WTC11 (cell line): ENCODE results near the gene RTP5. TPM values are rescaled to one million over a fixed set of nuclear protein-coding genes. Genes with fewer than 3 reads are reported as not detected.
A peak's percentile ranks its signal among the peaks of the same experiment; 100 is the strongest.

Experiments
- ATAC-seq: fragments of 200-7000 bp; cut with Tn5 transposase; 2 replicates; pipeline ENCODE4 v1.10.0; 2021; ENCODE audit warnings: mild to moderate bottlenecking, moderate library complexity
- CTCF ChIA-PET: fragments of 300-600 bp; sonication (Branson Sonifier 250); formaldehyde crosslinking; loops from one replicate; lab custom pipeline; 2021; ENCODE audit warnings: antibody characterized with exemption; lab: Charles Lee
- POLR2A ChIA-PET: fragments of 350-600 bp; sonication (Branson Sonifier 250); formaldehyde crosslinking; loops from one replicate; lab custom pipeline; 2021; ENCODE audit warnings: antibody characterized with exemption; lab: Charles Lee
- DNase-seq: peaks from one replicate; pipeline ENCODE4 v3.0.0; 2021; ENCODE audit warnings: low spot score
- H3K27ac Mint-ChIP-seq: 2 replicates; pipeline ENCODE4 v1.8.0; 2021; ENCODE audit warnings: mixed read lengths
- H3K27me3 Mint-ChIP-seq: 2 replicates; pipeline ENCODE4 v1.8.0; 2021; ENCODE audit warnings: low read depth, mild to moderate bottlenecking, moderate library complexity, mixed read lengths
- H3K36me3 Mint-ChIP-seq: 2 replicates; pipeline ENCODE4 v1.8.0; 2021; ENCODE audit warnings: mixed read lengths
- H3K4me1 Mint-ChIP-seq: 2 replicates; pipeline ENCODE4 v1.8.0; 2022; ENCODE audit warnings: mixed read lengths
- H3K4me3 Mint-ChIP-seq: 2 replicates; pipeline ENCODE4 v1.8.0; 2021; ENCODE audit warnings: mild to moderate bottlenecking, moderate library complexity, mixed read lengths
- H3K9me3 Mint-ChIP-seq: 2 replicates; pipeline ENCODE4 v1.8.0; 2021; ENCODE audit warnings: mixed read lengths
- ATF1 ChIP-seq: sonication (generic); formaldehyde crosslinking; IDR thresholded peaks from 2 replicates; pipeline ENCODE4 v1.8.1; 2023; ENCODE audit warnings: mild to moderate bottlenecking, moderate library complexity, missing genetic modification reagents
- ETV6 ChIP-seq: sonication (generic); formaldehyde crosslinking; IDR thresholded peaks from 2 replicates; pipeline ENCODE4 v1.8.1; 2022; ENCODE audit warnings: mild to moderate bottlenecking, missing genetic modification reagents
- FOXK1 ChIP-seq: sonication (generic); formaldehyde crosslinking; IDR thresholded peaks from 2 replicates; pipeline ENCODE4 v1.8.0; 2022; ENCODE audit warnings: mild to moderate bottlenecking, moderate library complexity, missing genetic modification reagents
- GRHL2 ChIP-seq: fragments of 250-450 bp; sonication (Bioruptor Pico); IDR thresholded peaks from 2 replicates; pipeline ENCODE4 v1.8.0; 2022; ENCODE audit warnings: mild to moderate bottlenecking, moderate library complexity; ENCODE audit not compliant: insufficient replicate concordance, severe bottlenecking
- NFATC4 ChIP-seq: fragments of 250-450 bp; sonication (Bioruptor Pico); IDR thresholded peaks from 2 replicates; pipeline ENCODE4 v1.9.0; 2021; ENCODE audit warnings: mild to moderate bottlenecking
- NFYB ChIP-seq: sonication (generic); formaldehyde crosslinking; conservative IDR thresholded peaks from 2 replicates; pipeline ENCODE4 v1.8.0; 2022; ENCODE audit warnings: low read depth, missing genetic modification reagents
- RORB ChIP-seq: fragments of 250-450 bp; sonication (Bioruptor Pico); IDR thresholded peaks from 2 replicates; pipeline ENCODE4 v1.9.0; 2021; ENCODE audit warnings: mild to moderate bottlenecking
- SMAD3 ChIP-seq: sonication (generic); formaldehyde crosslinking; IDR thresholded peaks from 2 replicates; pipeline ENCODE4 v1.8.0; 2022; ENCODE audit warnings: missing genetic modification reagents, mild to moderate bottlenecking, borderline replicate concordance
- SP1 ChIP-seq: sonication (generic); formaldehyde crosslinking; conservative IDR thresholded peaks from 2 replicates; pipeline ENCODE4 v1.8.1; 2022; ENCODE audit warnings: missing genetic modification reagents
- TCF7 ChIP-seq: sonication (generic); formaldehyde crosslinking; IDR thresholded peaks from 2 replicates; pipeline ENCODE4 v1.8.0; 2022; ENCODE audit warnings: mild to moderate bottlenecking, low read depth, missing genetic modification reagents, moderate library complexity
- TEAD1 ChIP-seq: sonication (generic); formaldehyde crosslinking; IDR thresholded peaks from 2 replicates; pipeline ENCODE4 v1.8.0; 2022; ENCODE audit warnings: mild to moderate bottlenecking, missing genetic modification reagents
- TP53 ChIP-seq: sonication (generic); formaldehyde crosslinking; IDR thresholded peaks from 2 replicates; pipeline ENCODE4 v1.8.1; 2023; ENCODE audit warnings: mild to moderate bottlenecking, missing genetic modification reagents
- ZNF671 ChIP-seq: fragments of 250-450 bp; sonication (Bioruptor Pico); IDR thresholded peaks from 2 replicates; pipeline ENCODE4 v1.8.0; 2021; ENCODE audit warnings: mild to moderate bottlenecking
- total RNA-seq: library from RNA; stranded (reverse); gene quantifications from 3 replicates; pipeline ENCODE4 v1.2.3, GENCODE V29; 2021
- TF ChIP-seq, protein P1 (sequence below): sonication (generic); formaldehyde crosslinking; IDR thresholded peaks from 2 replicates; pipeline ENCODE4 v1.8.0; 2022; ENCODE audit warnings: mild to moderate bottlenecking, missing genetic modification reagents
- TF ChIP-seq, protein P2 (sequence below): sonication (generic); formaldehyde crosslinking; IDR thresholded peaks from 2 replicates; pipeline ENCODE4 v1.8.1; 2022; ENCODE audit warnings: mild to moderate bottlenecking, moderate library complexity, missing genetic modification reagents
- TF ChIP-seq, protein P3 (sequence below): sonication (generic); formaldehyde crosslinking; IDR thresholded peaks from 2 replicates; pipeline ENCODE4 v1.8.0; 2022; ENCODE audit warnings: missing genetic modification reagents
- TF ChIP-seq, protein P4 (sequence below): fragments of 250-450 bp; sonication (Bioruptor Pico); IDR thresholded peaks from 2 replicates; pipeline ENCODE4 v1.9.0; 2021; ENCODE audit warnings: mild to moderate bottlenecking
- TF ChIP-seq, protein P5 (sequence below): sonication (generic); formaldehyde crosslinking; conservative IDR thresholded peaks from 2 replicates; pipeline ENCODE4 v1.8.1; 2022; ENCODE audit warnings: mild to moderate bottlenecking, missing genetic modification reagents
- TF ChIP-seq, protein P6 (sequence below): sonication (generic); formaldehyde crosslinking; IDR thresholded peaks from 2 replicates; pipeline ENCODE4 v1.8.1; 2023; ENCODE audit warnings: mild to moderate bottlenecking, missing genetic modification reagents, moderate library complexity
- TF ChIP-seq, protein P7 (sequence below): fragments of 250-450 bp; sonication (Bioruptor Pico); IDR thresholded peaks from 2 replicates; pipeline ENCODE4 v1.8.0; 2021; ENCODE audit warnings: mild to moderate bottlenecking

Gene RTP5
- total RNA-seq, 1 experiment from 2014 or later = not detected

DNA sequence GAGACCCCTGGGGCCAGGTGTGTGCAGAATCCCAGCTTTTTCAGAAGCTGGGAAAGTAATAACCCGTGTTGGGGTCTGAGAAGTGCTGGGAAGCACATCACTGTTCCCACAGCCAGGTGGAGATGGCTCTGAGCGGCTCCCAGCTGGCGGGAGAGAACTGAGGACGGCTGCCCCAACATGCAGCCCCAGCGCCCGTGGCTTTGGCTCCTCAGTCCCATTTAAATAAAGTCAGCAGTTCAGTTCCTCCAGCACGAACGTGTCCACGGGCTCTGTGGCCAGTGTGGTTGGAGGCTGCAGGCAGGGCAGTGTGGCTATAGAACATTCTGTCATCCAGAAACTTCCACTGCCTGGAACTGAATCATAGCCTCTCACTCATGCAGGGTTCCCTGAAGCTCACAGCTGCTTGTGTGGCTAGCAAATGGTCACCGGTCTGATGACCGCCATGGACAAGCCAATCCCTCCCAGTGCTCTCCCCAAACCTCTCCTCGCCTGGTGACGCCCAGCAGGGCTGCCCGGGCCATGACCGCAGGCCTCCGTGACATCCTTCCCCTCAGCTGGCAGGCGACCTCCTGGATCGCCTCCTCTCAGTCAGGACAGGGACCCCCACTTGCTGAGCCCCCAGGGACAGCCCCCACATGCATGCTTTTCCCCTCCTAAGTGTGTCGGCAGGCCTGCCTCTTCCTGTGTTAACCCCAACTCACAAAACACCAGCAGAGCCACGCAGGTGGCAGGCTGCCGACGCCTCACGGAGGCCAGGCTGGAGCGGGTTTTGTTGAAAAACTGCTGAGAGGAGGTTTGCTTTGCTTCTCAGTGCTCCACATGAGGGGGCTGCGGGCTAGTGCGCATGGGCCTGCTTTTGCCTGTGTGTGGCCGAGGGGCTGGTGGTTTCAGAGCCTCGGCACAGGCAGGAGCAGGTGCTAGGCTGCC, 1.3 kb downstream of the RTP5 start:
- Mint-ChIP-seq H3K27ac (no peak overlapping the region), H3K4me1 (peaks cover under 1% of the 10 kb centered on the region; the same call in 1 of the 2 replicates)
- CTCF ChIA-PET = no interaction called here
- TF ChIP-seq ZNF671 (no peak), SP1 (CRISPR knock-in tag) (no peak), NFYB (CRISPR knock-in tag) (no peak), FOXK1 (CRISPR knock-in tag) (no peak), NFATC4 (CRISPR knock-in tag) (no peak), TP53 (CRISPR knock-in tag) (no peak), GRHL2 (CRISPR knock-in tag) (no peak), SMAD3 (CRISPR knock-in tag) (no peak), ATF1 (CRISPR knock-in tag) (no peak), TEAD1 (CRISPR knock-in tag) (no peak), RORB (no peak), TCF7 (CRISPR knock-in tag) (no peak), ETV6 (CRISPR knock-in tag) (no peak)
- TF ChIP-seq, protein P1, sequence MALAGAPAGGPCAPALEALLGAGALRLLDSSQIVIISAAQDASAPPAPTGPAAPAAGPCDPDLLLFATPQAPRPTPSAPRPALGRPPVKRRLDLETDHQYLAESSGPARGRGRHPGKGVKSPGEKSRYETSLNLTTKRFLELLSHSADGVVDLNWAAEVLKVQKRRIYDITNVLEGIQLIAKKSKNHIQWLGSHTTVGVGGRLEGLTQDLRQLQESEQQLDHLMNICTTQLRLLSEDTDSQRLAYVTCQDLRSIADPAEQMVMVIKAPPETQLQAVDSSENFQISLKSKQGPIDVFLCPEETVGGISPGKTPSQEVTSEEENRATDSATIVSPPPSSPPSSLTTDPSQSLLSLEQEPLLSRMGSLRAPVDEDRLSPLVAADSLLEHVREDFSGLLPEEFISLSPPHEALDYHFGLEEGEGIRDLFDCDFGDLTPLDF = no peak
- TF ChIP-seq, protein P2, sequence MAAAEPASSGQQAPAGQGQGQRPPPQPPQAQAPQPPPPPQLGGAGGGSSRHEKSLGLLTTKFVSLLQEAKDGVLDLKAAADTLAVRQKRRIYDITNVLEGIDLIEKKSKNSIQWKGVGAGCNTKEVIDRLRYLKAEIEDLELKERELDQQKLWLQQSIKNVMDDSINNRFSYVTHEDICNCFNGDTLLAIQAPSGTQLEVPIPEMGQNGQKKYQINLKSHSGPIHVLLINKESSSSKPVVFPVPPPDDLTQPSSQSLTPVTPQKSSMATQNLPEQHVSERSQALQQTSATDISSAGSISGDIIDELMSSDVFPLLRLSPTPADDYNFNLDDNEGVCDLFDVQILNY (CRISPR knock-in tag) = no peak
- TF ChIP-seq, protein P3, sequence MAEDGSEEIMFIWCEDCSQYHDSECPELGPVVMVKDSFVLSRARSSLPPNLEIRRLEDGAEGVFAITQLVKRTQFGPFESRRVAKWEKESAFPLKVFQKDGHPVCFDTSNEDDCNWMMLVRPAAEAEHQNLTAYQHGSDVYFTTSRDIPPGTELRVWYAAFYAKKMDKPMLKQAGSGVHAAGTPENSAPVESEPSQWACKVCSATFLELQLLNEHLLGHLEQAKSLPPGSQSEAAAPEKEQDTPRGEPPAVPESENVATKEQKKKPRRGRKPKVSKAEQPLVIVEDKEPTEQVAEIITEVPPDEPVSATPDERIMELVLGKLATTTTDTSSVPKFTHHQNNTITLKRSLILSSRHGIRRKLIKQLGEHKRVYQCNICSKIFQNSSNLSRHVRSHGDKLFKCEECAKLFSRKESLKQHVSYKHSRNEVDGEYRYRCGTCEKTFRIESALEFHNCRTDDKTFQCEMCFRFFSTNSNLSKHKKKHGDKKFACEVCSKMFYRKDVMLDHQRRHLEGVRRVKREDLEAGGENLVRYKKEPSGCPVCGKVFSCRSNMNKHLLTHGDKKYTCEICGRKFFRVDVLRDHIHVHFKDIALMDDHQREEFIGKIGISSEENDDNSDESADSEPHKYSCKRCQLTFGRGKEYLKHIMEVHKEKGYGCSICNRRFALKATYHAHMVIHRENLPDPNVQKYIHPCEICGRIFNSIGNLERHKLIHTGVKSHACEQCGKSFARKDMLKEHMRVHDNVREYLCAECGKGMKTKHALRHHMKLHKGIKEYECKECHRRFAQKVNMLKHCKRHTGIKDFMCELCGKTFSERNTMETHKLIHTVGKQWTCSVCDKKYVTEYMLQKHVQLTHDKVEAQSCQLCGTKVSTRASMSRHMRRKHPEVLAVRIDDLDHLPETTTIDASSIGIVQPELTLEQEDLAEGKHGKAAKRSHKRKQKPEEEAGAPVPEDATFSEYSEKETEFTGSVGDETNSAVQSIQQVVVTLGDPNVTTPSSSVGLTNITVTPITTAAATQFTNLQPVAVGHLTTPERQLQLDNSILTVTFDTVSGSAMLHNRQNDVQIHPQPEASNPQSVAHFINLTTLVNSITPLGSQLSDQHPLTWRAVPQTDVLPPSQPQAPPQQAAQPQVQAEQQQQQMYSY (CRISPR knock-in tag) = no peak
- TF ChIP-seq, protein P4, sequence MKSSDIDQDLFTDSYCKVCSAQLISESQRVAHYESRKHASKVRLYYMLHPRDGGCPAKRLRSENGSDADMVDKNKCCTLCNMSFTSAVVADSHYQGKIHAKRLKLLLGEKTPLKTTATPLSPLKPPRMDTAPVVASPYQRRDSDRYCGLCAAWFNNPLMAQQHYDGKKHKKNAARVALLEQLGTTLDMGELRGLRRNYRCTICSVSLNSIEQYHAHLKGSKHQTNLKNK (CRISPR knock-in tag) = no peak
- TF ChIP-seq, protein P5, sequence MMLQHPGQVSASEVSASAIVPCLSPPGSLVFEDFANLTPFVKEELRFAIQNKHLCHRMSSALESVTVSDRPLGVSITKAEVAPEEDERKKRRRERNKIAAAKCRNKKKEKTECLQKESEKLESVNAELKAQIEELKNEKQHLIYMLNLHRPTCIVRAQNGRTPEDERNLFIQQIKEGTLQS (CRISPR knock-in tag) = no peak
- TF ChIP-seq, protein P6, sequence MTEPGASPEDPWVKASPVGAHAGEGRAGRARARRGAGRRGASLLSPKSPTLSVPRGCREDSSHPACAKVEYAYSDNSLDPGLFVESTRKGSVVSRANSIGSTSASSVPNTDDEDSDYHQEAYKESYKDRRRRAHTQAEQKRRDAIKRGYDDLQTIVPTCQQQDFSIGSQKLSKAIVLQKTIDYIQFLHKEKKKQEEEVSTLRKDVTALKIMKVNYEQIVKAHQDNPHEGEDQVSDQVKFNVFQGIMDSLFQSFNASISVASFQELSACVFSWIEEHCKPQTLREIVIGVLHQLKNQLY (CRISPR knock-in tag) = no peak
- TF ChIP-seq, protein P7, sequence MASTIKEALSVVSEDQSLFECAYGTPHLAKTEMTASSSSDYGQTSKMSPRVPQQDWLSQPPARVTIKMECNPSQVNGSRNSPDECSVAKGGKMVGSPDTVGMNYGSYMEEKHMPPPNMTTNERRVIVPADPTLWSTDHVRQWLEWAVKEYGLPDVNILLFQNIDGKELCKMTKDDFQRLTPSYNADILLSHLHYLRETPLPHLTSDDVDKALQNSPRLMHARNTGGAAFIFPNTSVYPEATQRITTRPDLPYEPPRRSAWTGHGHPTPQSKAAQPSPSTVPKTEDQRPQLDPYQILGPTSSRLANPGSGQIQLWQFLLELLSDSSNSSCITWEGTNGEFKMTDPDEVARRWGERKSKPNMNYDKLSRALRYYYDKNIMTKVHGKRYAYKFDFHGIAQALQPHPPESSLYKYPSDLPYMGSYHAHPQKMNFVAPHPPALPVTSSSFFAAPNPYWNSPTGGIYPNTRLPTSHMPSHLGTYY (CRISPR knock-in tag) = no peak
- TF ChIP-seq, all 79 proteins: peak for 0
- peaks cover 6% of the 10 kb centered on the region for H3K9me3 Mint-ChIP-seq
- no peak for DNase-seq
- H3K36me3 Mint-ChIP-seq = peaks cover 6% of the 10 kb centered on the region
- peak; percentile 8; the same call in 1 of the 2 replicates for ATAC-seq
- POLR2A ChIA-PET = no interaction called here
- H3K4me3 Mint-ChIP-seq = no peak overlapping the region
- H3K27me3 Mint-ChIP-seq = peaks cover 6% of the 10 kb centered on the region
